Large intestine (tissue), 3 donors: Measurements from ENCODE around the gene ITIH3. TPM values are rescaled to one million over a fixed set of nuclear protein-coding genes. Genes with fewer than 3 reads are reported as not detected.

Source experiments
- DNase-seq, 2 donors: peaks; one replicate each; pipeline versions ENCODE4 v3.0.0 to v3.0.0-alpha.2; 2013
- H3K27ac ChIP-seq: one replicate; pipeline ENCODE4 v1.5.1; 2013; ENCODE audit warnings: low read length
- H3K27me3 ChIP-seq: 2 replicates; pipeline ENCODE4 v1.6.1; 2013; ENCODE audit warnings: low read length; ENCODE audit not compliant: control insufficient read depth, insufficient read depth
- H3K36me3 ChIP-seq: 2 replicates; pipeline ENCODE4 v1.6.1; 2013; ENCODE audit warnings: low read length; ENCODE audit not compliant: control insufficient read depth, insufficient read depth
- H3K4me1 ChIP-seq: one replicate; pipeline ENCODE4 v1.6.1; 2013; ENCODE audit warnings: low read length; ENCODE audit not compliant: control insufficient read depth, insufficient read depth
- H3K4me3 ChIP-seq: one replicate; pipeline ENCODE4 v1.5.1; 2013; ENCODE audit warnings: low read length
- H3K9me3 ChIP-seq: one replicate; pipeline ENCODE4 v1.6.1; 2013; ENCODE audit warnings: mild to moderate bottlenecking, low read depth, low read length, moderate library complexity; ENCODE audit not compliant: control insufficient read depth
- WGBS: methylation state at CpG from one replicate; pipeline ENCODE4 v1.1.5; 2013; ENCODE audit warnings: low lambda C conversion rate; ENCODE audit not compliant: insufficient coverage; 5-methylcytosine and 5-hydroxymethylcytosine counted together
- polyA plus RNA-seq: library from polyadenylated mRNA; unstranded; fragments of 120-200 nt; gene quantifications from one replicate; pipeline ENCODE4 v1.2.1, GENCODE V29; 2013

ITIH3 gene
- polyA plus RNA-seq, 1 donor = 5.3 TPM

- no CpG with 5 or more reads among the region's 8 CpGs for WGBS
- no peak overlapping the region for H3K27ac ChIP-seq
- H3K4me3 ChIP-seq = no peak overlapping the region
- no peaks in the 10 kb centered on the region for H3K9me3 ChIP-seq
- no peak for DNase-seq
- no peaks in the 10 kb centered on the region for H3K36me3 ChIP-seq
- H3K27me3 ChIP-seq = no peaks in the 10 kb centered on the region
- H3K4me1 ChIP-seq = no peaks in the 10 kb centered on the region
Observed at GRCh38 chr3:52813810-52814209, 19.2 kb downstream of the ITIH3 start.

- Histone ChIP-seq H3K9me3 (no peaks in the 10 kb centered on the region), H3K4me3 (no peak overlapping the region), H3K4me1 (no peaks in the 10 kb centered on the region), H3K27me3 (no peaks in the 10 kb centered on the region), H3K27ac (no peak overlapping the region), H3K36me3 (no peaks in the 10 kb centered on the region)
- WGBS = no CpG with 5 or more reads among the region's 6 CpGs
- no peak for DNase-seq
Observed at GRCh38 chr3:52816199-52816598, 21.6 kb downstream of the ITIH3 start.

- Histone ChIP-seq H3K9me3 (no peaks in the 10 kb centered on the region), H3K27me3 (no peaks in the 10 kb centered on the region), H3K4me1 (no peaks in the 10 kb centered on the region), H3K4me3 (no peak overlapping the region), H3K27ac (no peak overlapping the region), H3K36me3 (no peaks in the 10 kb centered on the region)
- 40% methylated on average over 1 of the region's 10 CpGs for WGBS
- DNase-seq = no peak
Observed at GRCh38 chr3:52816654-52817053, 22.1 kb downstream of the ITIH3 start.

GRCh38 chr3:52817221-52817620, 22.6 kb downstream of the ITIH3 start:
- Histone ChIP-seq H3K9me3 (no peaks in the 10 kb centered on the region), H3K4me3 (no peak overlapping the region), H3K36me3 (no peaks in the 10 kb centered on the region), H3K27ac (no peak overlapping the region), H3K27me3 (no peaks in the 10 kb centered on the region), H3K4me1 (no peaks in the 10 kb centered on the region)
- no CpG with 5 or more reads among the region's 10 CpGs for WGBS
- DNase-seq = no peak

GRCh38 chr3:52817860-52818259, 23.3 kb downstream of the ITIH3 start:
- H3K4me3 ChIP-seq = no peak overlapping the region
- no peak overlapping the region for H3K27ac ChIP-seq
- peaks cover 2% of the 10 kb centered on the region for H3K36me3 ChIP-seq
- no peaks in the 10 kb centered on the region for H3K9me3 ChIP-seq
- WGBS = no CpG with 5 or more reads among the region's 7 CpGs
- no peak for DNase-seq
- no peaks in the 10 kb centered on the region for H3K27me3 ChIP-seq
- H3K4me1 ChIP-seq = no peaks in the 10 kb centered on the region

GRCh38 chr3:52819936-52820335, 25.3 kb downstream of the ITIH3 start:
- Histone ChIP-seq H3K27me3 (no peaks in the 10 kb centered on the region), H3K36me3 (peaks cover 3% of the 10 kb centered on the region), H3K27ac (no peak overlapping the region), H3K4me1 (no peaks in the 10 kb centered on the region), H3K4me3 (no peak overlapping the region), H3K9me3 (no peaks in the 10 kb centered on the region)
- no peak for DNase-seq
- WGBS = no CpG with 5 or more reads among the region's 2 CpGs

GRCh38 chr3:52820736-52821135, 26.1 kb downstream of the ITIH3 start:
- WGBS = no CpG with 5 or more reads among the region's 11 CpGs
- H3K36me3 ChIP-seq = peaks cover 3% of the 10 kb centered on the region
- DNase-seq = no peak
- no peaks in the 10 kb centered on the region for H3K27me3 ChIP-seq
- no peaks in the 10 kb centered on the region for H3K4me1 ChIP-seq
- no peak overlapping the region for H3K27ac ChIP-seq
- no peak overlapping the region for H3K4me3 ChIP-seq
- no peaks in the 10 kb centered on the region for H3K9me3 ChIP-seq

- no peaks in the 10 kb centered on the region for H3K4me1 ChIP-seq
- H3K4me3 ChIP-seq = no peak overlapping the region
- WGBS = no CpG with 5 or more reads among the region's 5 CpGs
- no peaks in the 10 kb centered on the region for H3K27me3 ChIP-seq
- H3K36me3 ChIP-seq = peaks cover 3% of the 10 kb centered on the region
- no peak for DNase-seq
- H3K27ac ChIP-seq = no peak overlapping the region
- H3K9me3 ChIP-seq = no peaks in the 10 kb centered on the region
Observed at GRCh38 chr3:52822363-52822762, 27.8 kb downstream of the ITIH3 start.

GRCh38 chr3:52824037-52824436, 29.4 kb downstream of the ITIH3 start:
- H3K36me3 ChIP-seq = peaks cover 3% of the 10 kb centered on the region
- no peak for DNase-seq
- no peaks in the 10 kb centered on the region for H3K27me3 ChIP-seq
- WGBS = 90% methylated on average over 2 of the region's 10 CpGs
- H3K4me3 ChIP-seq = no peak overlapping the region
- no peaks in the 10 kb centered on the region for H3K9me3 ChIP-seq
- no peak overlapping the region for H3K27ac ChIP-seq
- no peaks in the 10 kb centered on the region for H3K4me1 ChIP-seq

- Histone ChIP-seq H3K9me3 (no peaks in the 10 kb centered on the region), H3K4me3 (no peak overlapping the region), H3K27me3 (no peaks in the 10 kb centered on the region), H3K36me3 (peaks cover 3% of the 10 kb centered on the region), H3K27ac (no peak overlapping the region), H3K4me1 (no peaks in the 10 kb centered on the region)
- DNase-seq = no peak
- no CpG with 5 or more reads among the region's 9 CpGs for WGBS
Observed at GRCh38 chr3:52827441-52827840, 32.8 kb downstream of the ITIH3 start.

GRCh38 chr3:52827866-52828376, 33.3 kb downstream of the ITIH3 start:
- DNase-seq = no peak
- Histone ChIP-seq H3K4me3 (no peak overlapping the region), H3K27ac (no peak overlapping the region), H3K4me1 (no peaks in the 10 kb centered on the region), H3K9me3 (no peaks in the 10 kb centered on the region), H3K27me3 (no peaks in the 10 kb centered on the region), H3K36me3 (peaks cover 1% of the 10 kb centered on the region)
- no CpG with 5 or more reads among the region's 10 CpGs for WGBS
